ENCODE data around the gene ZBTB25.

Gene ZBTB25

DNA sequence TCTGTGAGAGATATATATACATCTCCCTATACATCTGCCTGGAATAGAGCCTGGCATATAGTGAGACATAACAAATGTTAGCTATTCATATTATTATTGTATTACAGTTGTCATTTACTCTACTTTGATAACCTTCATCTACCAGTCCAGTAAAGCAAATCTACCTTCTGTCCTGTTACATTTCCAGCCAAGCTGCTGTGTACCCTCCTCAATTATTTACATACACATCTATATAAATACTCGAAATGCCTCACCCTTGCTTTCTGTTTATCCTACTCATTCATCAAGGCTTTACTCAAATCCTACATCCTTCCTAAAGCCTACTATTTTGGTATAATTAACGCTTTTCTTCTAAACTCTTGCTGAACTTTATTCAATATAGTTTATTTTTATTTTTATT is 9.6 kb upstream of the ZBTB25 start:
- DNase-seq = no peak

DNA sequence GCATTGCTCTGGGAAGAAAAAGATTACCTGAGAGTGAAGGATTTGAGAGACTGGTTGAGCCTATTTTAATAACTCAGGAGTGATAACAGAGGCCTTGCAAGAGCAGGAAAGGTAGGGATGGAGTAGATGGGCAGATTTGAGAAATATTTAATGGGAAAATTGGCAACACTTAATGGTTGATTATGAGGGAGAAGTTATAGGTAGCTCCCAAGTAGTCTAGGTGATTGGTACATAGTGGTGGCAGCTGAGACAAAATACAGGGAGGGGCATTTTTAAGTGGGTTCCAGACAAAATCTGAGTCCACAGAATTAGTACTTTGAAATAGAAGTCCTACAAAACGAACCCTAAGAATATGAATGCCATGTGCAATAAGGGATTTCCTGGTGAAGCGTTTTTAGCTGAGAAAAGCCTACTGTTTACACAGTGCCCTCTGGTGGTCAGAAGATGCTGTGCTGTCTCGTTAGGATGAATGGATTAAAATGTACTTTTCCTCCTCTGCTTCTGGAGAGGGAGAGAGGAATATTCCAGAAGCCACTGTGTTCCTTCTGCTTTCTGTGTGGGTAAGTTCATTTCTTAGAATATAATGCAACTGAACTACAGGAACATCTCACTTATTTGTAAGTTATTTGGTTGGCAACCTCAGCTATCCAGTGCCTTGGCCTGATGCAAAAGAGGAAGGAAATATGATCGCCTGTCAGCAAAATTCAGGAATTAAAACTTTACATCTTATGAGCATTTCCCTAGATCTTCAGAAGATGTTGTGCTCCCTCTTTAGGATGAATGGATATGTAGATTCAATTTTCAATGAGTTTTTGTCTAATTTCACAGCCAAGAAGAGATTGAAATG is 7.4 kb upstream of the ZBTB25 start:
- peak; percentile 31 to 58 for DNase-seq

DNA sequence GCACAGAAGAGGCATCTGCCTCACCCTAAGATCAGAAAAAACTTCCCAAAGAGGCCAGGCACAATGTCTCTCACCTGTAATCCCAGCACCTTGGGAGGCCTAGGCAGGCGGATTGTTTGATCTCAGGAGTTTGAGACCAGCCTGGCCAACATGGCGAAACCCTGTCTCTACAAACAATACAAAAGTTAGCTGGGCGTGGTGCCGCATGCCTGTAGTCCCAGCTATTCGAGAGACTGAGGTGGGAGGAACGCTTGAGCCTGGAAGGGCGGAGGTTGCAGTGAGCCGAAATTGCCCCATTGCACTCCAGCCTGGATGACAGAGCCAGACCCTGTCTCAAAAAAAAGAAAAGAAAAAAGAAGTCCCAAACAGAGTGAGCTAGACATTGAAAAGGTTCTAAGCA is 5.4 kb upstream of the ZBTB25 start:
- no peak for DNase-seq

DNA sequence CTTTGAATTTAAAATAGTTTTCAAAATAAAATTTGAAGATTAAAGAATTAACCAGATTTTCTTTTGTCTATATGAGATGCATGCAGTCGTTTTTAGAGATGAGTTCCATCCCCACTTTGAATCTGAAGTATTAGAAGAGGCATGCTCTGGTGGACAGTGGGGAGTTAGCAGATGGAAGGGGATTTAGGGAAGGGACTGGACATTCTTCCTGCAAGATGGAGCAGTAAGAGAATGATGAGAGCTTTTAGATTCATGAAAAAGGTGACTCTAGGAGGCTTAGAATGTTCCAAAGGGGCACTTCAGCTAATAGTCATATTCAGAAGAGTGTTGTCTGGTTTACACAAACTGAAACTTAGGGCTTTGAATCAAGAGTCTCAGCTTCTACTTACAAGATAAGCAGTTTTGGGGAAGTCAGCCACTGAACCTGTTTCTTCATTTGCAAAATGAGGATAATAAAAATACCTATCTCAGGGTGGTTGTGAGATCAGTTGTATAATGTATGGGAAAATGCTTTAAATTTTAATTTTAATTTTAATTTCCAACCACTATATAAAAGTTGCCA is 4.7 kb upstream of the ZBTB25 start:
- no peak for DNase-seq

DNA sequence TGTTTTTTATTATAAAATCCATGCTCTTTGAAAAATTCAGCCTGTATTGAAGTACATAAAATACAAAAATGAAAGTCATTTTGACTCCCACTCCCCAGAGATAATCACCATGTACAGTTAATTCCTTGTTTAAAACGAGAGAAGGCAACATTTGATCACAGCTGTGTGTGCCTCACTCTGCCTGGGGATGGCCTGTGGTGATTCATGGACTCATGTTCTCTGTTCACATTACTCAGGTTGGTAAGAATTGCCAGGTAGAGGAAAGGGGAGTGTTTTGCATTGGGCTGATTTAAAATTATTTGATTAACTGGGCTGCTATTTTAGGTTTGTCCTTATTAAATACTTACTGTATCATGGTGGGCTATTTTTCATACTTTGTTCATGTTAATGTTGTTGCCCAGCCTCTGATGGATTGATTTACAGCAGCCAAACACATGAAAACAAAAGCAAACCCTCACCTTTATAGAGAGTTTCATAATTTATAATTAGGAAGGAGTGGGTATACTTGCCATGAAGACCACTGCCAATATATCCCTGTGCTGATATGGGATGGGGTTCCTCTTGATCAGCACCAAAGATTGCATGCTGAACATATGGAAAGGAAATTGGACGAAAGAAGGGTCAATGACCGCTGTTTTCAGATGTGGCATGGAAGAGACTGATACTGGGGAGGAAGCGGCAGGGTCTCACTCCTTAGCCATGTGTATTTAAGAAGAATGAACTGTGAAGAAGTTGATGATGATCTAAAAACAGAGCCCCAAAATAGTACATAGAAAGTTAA is 3.9 kb upstream of the ZBTB25 start:
- DNase-seq = no peak

DNA sequence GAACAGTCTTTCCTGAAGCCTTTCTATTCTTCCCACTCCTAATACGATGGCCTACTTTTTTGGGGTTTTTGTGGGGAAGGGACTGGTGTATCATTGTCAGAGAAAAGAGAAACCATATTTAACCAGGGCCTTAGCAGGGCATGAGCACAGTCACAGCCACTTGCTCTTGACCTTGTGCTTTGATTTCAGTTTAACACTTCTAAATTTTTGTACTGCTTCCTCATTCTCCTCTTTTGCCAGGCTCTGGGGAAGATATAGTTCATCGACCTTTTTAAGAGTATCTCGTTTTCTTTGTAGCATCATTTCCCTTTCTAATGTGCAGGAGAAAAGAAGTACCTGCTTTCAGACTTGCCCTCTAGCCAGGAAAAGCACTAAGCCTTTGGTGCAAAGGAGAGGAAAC is 3.1 kb upstream of the ZBTB25 start:
- DNase-seq = no peak

DNA sequence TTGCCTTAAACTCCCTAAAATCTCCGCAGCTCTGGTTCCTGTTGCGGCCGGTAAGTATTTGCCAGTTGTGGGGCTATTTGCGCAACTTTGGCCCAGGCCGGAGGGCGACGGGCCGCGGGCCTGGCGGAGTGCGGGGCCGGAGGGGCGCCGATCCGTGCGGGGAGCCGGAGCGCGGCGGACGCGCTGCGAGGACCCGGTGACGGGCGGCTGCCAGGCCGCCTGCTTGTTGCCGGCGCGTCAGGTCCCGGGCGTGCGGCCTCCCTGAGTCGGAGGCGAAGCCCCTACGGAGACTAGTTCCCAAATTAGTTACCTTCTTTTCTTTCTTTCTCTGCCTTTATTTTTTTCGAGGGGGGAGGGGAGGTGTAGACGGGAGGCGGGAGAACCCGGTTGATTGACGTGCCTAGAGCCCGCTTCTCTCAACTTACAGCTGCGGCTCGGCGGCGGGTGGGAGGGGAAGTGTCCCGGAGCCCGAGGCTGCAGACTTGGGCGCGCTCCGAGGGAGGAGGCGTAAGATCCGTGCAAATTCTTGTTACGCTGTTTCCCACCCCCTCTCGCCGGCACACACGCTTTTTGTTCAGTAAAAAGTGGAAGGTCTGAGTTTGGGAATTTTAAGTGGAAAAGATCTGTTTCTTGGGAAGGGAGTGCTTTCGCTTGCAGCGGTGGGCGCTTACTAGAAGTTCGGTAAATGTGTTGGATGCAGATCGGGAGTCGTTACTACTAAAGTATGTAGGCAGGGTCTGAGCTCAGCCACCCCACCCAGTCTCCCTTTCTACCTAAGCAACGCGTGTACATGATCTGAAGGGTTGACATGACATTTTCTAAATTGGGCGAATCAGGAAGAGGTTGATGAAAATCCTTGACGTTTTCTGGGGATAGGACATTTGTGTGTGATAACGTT is 1.5 kb upstream of the ZBTB25 start:
- peak; percentile 56 to 60 for DNase-seq

DNA sequence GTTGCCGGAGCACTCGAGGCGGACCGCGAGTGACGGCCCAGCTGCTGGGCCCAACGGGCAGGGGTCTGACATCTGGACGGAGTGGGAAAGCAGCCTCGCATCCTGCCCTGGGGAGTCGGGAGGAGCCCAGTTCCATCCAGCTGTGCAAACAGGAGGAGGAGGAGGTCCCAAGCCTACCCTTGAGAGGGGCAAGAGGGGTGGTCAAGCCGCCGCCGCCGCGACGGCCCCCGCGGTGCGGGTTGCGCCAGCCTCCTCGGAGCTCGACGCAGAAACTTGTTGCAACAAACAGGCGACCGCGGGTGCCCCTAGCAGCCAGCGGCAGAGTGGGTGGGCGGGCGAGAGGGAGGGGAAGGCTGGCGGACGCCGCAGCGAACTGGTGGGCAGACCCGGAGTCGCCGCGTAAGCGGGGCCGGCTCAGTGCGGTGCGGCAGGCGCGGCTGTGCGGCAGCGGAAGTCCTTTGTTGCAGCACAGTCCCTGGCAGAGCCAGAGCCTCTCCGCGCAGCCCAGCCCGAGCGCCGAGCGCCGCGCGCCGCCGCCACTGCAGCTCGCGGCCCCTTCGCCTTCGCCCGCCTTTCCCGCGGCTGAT is 765 bp upstream of the ZBTB25 start, which contains the start of gene ZBTB1:
TSS of gene ZBTB1 (plus strand) at position 461 of the 587 bp plus-strand sequence. CDS start 16,735 bp downstream, outside the sequence.
- peak; percentile 49 to 56 for DNase-seq

DNA sequence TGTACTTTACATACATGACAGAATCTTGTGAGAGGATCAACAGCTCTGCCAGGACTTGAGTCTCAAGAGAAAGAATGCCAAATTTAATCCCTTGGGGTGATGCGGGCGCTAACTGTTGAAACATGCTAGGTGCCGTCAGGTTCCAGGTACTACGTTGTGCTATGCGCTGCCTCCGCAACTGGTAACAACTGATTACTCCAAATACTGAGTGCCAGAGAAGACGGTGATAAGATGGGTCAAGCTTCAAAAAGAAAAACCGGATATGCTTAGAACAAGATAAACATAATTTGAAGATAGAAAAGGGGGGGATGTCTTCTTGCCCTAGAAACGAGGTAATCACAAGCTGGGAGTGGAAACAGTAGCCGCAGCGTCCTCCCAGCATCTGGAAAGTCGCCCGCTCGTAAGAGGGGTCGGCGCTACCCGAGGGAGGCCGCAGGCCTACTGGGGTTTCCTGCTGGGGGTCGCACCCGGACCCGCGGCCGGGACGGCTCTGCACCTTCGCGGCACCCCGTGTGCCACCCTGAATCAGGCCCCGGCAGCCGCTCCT is 678 bp downstream of the ZBTB25 start:
- no peak for DNase-seq

DNA sequence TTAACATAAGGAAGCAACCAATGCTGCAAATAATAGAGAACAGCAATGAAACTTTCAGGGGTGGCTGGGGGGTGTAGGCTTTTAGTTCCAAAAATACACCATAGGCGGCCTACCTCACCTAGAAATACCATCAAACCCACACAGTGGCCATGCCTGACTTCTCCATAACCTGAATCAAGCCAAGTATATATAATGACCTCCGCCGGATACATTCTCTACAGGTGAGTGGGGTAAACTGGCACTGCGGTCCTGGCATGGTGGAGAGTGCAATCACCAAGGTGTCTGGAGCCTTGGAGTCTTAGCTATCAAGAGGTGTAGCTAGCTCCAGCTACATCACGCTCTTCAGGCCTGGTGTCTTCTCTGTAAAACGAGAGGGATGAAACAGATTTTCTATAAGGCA is 1.2 kb downstream of the ZBTB25 start:
- DNase-seq = no peak

DNA sequence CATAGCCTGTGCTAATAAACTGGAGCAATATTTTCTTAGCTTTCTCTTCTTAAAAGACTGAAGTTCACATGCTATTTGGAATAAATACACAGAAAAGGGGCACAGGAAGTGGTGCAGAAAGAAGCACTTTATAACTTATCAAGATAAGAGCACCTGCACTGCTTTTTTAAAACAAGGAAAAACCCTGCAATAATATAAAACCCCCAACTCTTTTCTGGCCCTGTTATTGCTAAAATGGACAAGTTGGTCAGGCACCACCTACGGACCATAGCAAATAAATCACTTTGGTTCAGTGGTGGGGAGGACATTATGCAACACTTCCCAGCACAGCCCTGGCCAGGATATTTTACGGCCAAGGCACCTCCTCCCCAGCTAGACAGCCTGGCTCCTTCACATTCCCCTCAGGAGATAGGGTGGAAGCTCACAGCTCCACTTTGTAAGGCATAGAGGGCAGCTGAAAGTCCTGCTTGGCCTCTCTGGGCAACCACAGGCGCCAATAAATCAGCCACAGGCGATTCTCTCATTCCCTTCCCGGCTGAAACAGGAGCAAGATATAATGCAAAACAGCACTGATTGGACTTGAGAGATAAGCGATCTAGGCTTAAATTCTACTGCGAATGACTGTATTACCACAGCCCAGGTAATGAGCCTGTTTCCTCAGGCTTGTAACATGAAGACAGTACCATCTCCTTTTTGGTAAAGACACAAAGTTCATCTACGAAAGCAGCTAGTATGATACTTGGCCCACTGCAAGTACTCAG is 2.0 kb downstream of the ZBTB25 start:
- DNase-seq = no peak

DNA sequence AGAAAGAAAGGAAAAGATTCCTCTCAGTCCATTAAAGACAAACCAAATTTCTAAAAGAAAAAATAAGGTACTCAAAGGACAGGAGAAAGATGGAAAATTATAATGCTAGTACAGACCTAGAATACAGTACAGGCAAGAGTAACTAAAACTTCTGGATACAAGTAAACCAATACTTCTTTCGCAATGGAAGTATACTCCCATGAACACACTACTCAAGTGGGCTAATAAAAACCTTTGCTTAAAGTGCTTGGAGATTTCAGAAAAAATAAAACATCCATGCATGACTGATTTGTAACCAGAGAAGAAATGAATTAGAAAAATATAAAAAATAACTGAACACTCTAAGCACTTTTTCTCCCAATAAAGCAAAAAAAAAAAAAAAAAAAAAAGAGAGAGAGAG is 3.5 kb downstream of the ZBTB25 start:
- DNase-seq = no peak

DNA sequence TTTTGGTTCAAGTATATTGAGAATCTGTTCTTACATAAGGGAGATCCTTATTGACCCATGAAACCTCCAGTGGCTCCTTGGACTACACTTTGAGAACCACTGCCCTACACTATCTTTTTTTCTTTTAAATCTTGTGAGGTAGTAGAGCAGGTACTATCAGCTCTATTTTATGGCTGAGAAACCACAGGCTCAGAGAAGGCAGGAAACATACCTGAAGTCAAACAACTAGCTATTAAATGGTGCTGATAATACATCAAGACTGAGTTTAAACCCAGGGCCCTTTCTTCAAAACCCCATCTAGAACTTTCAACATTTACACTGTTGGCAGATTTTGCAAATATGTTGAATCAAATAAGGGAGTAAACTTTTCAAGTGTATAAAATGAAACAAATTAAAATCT is 6.9 kb downstream of the ZBTB25 start:
- DNase-seq = no peak

DNA sequence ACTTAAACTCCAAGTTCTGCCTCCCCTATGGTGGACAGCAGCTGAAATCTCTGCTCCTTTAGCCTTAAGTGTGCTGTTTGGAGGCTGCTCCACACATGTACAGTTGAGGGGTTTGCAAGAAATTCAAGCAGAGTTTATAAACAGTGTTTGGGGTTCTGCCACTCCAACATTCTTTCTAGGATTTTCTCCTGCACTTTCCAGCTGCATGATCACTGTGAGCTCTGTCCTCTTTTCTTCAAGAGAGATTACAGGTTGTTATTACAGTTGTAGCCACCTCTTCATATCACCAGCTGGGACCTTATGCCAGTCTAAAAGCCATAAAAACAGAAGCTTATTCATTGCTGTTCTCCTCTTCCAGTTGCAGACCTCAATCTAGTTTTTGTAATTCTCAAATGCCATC is 8.4 kb downstream of the ZBTB25 start:
- DNase-seq = no peak

DNA sequence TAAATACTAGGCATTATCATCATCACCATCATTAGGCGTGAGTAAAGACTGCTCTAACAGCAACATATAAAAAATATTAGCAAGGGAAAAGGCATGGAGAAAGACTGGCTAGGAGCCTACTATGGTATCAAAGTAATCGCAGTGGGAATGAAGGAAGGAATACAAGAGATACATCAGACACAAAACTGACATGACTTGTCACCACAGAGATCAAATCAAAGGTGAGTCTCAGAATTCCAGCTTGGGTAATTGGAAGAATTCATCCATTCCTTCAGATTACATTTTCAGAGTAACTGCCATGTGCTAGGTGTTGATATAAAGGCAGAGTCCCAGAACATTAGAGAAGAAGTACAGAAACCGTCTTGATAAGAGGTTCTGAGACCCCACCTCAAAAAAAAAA is 10.2 kb downstream of the ZBTB25 start:
- DNase-seq = no peak

DNA sequence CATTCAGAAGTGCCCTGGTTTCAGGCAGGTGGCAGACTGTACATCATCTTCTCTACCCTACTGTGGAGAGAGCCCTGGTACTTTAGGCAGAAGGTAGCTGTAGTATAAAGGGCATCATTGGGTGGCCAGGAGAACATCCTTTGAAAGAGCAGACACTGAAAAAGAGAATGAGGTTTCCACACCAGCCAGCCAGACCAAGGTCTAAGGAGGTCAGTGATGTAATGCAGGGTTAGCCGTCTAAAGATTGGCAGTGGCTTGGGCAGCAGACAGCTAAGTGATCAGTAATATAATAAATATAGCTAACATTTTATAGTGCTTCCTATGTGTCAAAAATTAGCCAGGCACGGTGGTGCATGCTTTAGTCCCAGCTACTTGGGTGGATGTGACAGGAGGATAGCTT is 12.0 kb downstream of the ZBTB25 start:
- no peak for DNase-seq

DNA sequence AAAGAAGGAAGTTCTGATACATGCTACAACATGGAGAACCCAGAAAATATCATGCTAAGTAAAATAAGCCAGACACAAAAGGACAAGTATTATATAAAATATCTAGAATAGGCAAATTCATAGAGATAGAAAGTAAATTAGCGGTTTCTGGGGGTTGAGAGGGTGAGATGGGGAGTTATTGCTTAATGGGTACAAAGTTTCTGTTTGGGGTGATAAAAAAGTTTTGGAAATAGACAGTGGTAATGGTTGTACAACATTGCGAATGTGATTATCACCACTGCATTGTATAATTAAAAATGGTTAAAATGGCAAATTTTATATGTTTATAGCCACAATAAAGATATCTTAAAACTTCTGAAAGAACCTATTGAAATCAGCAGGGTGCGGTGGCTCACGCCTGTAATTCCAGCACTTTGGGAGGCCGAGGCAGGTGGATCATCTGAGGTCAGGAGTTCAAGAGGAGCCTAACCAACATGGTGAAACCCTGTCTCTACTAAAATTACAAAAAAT is 15.0 kb downstream of the ZBTB25 start:
- no peak for DNase-seq

DNA sequence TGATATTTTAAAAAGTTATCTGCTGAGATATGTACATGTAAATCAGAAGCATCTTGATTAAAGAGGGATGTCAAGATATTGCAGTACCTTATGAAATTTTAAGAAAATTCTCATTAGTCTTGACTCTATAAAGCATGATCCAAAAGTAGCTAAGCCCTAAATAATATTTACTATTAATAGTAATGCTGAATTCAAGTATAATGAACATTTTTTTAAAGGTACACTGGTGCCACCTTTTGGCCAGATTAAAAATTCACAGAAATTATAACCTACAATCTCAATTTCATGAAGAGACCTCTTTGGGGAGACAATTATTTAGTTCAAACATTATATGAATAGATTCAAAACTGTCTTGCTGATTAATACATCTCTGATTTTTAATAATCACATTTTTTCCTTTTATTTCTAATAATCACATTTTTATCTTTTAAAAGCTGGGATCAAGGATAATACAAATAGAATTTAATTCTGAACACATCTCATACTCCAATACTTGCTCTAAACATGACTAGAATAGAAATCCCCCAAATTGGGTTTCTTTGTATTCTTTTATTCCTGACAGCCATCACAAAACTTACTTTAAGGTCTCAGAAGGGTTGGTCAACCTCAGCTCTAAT is 24.9 kb downstream of the ZBTB25 start:
- DNase-seq = peak in 1 of 2 experiments; percentile 6

DNA sequence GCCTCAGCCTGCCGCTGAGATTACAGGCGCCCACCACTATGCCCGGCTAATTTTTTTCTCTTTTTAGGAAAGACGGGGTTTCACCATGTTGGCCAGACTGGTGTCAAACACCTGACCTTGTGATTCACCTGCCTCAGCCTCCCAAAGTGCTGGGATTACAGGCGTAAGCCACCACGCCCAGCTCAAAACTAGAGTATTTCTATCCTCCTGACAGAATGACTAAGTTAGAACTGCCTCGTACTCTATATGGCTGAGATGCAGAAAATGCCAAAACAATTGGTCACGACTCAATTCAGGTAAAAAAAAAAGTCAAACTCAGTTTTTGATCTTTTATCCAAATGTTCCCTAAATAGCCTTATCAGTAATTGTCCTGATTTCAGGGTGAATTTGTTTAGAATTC is 27.2 kb downstream of the ZBTB25 start:
- DNase-seq = no peak

DNA sequence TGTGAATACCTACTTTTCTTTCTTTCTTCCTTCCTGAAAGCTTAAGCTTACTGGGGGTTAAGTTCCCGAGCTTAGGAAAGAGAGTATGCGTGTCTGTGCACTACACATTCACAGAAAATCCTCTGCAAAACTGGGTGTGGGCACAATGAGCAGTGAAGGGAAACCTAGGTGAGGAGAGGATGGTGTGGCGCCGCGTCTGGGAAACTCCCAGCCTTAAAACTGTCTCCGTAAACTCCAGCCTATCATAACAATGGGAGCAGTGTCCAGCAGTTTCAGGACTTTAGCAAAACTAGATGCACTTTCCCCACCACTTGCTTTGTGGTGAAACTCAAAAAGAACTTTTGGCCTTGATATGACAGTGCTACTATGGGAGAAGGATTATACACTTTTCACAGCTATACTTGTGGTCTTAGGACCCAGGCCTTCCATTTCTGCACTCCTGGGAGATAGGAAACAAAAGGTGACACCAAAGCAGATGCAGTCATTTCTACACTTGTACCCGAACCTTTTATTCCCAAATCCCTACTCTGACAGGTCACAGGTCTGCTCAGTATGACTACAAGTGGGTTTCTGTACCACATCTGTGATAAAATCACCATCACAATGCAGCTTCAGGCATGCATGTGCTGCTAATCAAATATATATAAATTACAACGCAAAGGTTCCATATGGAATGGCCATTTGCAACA is 27.9 kb downstream of the ZBTB25 start:
- no peak for DNase-seq

Data from NCI-H1930 (cell line).